HepG2 (cell line): ENCODE results near the gene SYPL1.

ENCODE experiments used
- ADNP ChIP-seq: sonication (generic); formaldehyde crosslinking; IDR thresholded peaks from 2 replicates; pipeline ENCODE4 v1.4.0; 2020; ENCODE audit warnings: missing genetic modification reagents
- ZNF660 ChIP-seq: sonication (generic); formaldehyde crosslinking; IDR thresholded peaks from 2 replicates; pipeline ENCODE4 v1.5.1; 2020; ENCODE audit warnings: mild to moderate bottlenecking, low read depth, missing genetic modification reagents, borderline replicate concordance
- TF ChIP-seq, protein P1 (sequence below): sonication (generic); formaldehyde crosslinking; IDR thresholded peaks from 2 replicates; pipeline ENCODE4 v1.4.0; 2020; ENCODE audit warnings: mild to moderate bottlenecking, missing genetic modification reagents

DNA sequence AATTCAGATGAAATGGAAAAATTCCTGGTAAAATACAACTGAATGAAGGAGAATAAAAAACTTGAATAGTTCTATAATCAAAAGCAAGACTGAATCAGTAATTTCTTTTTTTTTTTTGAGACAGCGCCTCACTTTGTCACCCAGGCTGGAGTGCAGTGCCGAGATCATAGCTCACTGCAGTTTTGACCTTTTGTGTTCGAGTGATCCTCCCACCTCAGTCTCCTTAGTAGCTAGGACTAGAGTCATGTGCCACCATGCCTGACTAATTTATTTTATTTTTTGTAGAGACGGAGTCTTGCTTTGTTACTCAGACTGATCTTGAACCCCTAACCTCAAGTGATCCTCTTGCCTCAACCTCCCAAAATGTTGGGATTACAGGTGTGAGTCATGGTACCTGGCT, 26.1 kb downstream of the SYPL1 start:
- TF ChIP-seq, protein P1, sequence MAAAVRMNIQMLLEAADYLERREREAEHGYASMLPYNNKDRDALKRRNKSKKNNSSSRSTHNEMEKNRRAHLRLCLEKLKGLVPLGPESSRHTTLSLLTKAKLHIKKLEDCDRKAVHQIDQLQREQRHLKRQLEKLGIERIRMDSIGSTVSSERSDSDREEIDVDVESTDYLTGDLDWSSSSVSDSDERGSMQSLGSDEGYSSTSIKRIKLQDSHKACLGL (CRISPR knock-in tag): no peak
- no peak for TF ChIP-seq ZNF660 (CRISPR knock-in tag)
- no peak for TF ChIP-seq ADNP (CRISPR knock-in tag)
